ENCODE measurements around the gene FXYD4.
"Not testable (repeated sequence)": the region's sequence is repeated elsewhere in the genome, so short reads cannot be mapped to it uniquely, and the experiment has no call there.

Gene FXYD4

DNA sequence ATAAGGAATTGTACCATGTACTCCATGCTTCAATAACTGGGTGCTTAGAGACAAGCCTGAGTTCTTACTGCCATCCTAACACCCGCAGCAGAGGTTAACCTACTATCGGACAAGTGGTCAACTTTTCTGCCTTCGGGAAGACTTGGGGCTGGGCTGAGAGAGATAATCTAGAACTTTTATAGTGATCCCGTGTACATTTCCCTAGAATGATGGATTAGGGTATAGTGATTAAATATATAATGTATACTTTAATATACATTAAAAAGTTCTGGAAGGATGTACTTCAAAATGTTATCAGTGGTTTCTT is 49.7 kb downstream of the FXYD4 start:
- no peak for DNase-seq

GRCh38 chr10:43421519-43421918 is 50.1 kb downstream of the FXYD4 start:
- no peak for DNase-seq

- DNase-seq: not testable (repeated sequence)
These were observed 50.5 kb downstream of the FXYD4 start for GRCh38 chr10:43421944-43422343.

DNA sequence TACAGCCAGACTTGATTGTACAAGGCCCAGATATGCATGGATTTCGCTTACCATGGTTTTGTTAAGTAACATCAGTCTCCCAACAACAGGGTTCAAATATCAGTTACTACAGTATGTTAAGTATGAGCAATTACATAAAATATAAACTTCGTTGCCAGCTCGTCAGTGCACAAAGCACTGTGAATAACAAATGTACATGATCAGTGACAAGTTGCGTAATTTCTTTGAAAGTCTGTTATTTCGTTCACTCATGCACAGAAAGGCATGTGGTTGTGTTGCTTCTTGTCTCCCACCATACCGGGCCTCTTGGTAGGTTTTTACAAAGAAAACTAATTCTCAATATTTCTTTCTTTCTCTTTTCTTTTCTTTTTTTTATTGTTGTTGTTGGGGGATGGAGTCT is 53.0 kb downstream of the FXYD4 start:
- DNase-seq: no peak
